Epithelial cell of proximal tubule (primary cell): ENCODE measurements around the gene C5orf63. TPM values are rescaled to one million over a fixed set of nuclear protein-coding genes. Genes with fewer than 3 reads are reported as not detected.
A peak's percentile ranks its signal among the peaks of the same experiment; 100 is the strongest.

Experiments
- DNase-seq: peaks from one replicate; pipeline ENCODE4 v3.0.0-alpha.2; 2011; ENCODE audit warnings: low read depth
- H3K4me3 ChIP-seq: 2 replicates; pipeline ENCODE4 v1.5.1; 2011; ENCODE audit warnings: low read depth, mild to moderate bottlenecking, low read length
- total RNA-seq: library from RNA; depleted of rRNA; stranded (reverse); fragments of >200 nt; gene quantifications from 2 replicates; pipeline ENCODE4 v1.2.3, GENCODE V29; 2015
- TF ChIP-seq, protein P1 (sequence below): conservative IDR thresholded peaks from 2 replicates; pipeline ENCODE4 v1.5.1; 2012; ENCODE audit warnings: low read depth, mild to moderate bottlenecking, low read length

C5orf63 gene
- total RNA-seq, 1 donor from 2014 or later, result 4.6 TPM

DNA sequence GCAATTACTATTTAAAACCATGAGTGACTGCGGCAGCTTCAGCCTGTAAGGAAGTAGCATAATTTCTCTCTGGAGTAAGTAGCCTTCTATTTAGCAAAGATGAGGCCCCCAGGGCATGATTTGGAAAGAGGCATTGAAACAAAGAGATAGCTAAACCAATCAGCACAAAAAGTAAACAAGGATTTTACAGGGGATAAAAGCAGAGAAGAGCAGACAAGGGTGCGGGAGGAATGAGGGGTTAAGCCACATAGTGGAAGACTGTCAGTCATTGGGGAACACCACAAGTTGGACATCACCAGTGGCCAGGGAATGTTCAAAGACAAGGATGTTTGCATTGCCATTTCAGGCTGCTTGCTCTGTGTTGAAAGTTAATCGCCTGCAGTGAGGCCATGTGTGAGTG lies 24.0 kb upstream of the C5orf63 start:
- H3K4me3 ChIP-seq, result no peak overlapping the region
- TF ChIP-seq, protein P1, sequence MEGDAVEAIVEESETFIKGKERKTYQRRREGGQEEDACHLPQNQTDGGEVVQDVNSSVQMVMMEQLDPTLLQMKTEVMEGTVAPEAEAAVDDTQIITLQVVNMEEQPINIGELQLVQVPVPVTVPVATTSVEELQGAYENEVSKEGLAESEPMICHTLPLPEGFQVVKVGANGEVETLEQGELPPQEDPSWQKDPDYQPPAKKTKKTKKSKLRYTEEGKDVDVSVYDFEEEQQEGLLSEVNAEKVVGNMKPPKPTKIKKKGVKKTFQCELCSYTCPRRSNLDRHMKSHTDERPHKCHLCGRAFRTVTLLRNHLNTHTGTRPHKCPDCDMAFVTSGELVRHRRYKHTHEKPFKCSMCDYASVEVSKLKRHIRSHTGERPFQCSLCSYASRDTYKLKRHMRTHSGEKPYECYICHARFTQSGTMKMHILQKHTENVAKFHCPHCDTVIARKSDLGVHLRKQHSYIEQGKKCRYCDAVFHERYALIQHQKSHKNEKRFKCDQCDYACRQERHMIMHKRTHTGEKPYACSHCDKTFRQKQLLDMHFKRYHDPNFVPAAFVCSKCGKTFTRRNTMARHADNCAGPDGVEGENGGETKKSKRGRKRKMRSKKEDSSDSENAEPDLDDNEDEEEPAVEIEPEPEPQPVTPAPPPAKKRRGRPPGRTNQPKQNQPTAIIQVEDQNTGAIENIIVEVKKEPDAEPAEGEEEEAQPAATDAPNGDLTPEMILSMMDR, result no peak

GRCh38 chr5:127096328-127096993 lies 23.2 kb upstream of the C5orf63 start:
- TF ChIP-seq, protein P1, result no peak
- DNase-seq, result no peak
- no peak overlapping the region for H3K4me3 ChIP-seq

More for the DNA sequence above, 24.0 kb upstream of the C5orf63 start:
- no peak for DNase-seq

DNA sequence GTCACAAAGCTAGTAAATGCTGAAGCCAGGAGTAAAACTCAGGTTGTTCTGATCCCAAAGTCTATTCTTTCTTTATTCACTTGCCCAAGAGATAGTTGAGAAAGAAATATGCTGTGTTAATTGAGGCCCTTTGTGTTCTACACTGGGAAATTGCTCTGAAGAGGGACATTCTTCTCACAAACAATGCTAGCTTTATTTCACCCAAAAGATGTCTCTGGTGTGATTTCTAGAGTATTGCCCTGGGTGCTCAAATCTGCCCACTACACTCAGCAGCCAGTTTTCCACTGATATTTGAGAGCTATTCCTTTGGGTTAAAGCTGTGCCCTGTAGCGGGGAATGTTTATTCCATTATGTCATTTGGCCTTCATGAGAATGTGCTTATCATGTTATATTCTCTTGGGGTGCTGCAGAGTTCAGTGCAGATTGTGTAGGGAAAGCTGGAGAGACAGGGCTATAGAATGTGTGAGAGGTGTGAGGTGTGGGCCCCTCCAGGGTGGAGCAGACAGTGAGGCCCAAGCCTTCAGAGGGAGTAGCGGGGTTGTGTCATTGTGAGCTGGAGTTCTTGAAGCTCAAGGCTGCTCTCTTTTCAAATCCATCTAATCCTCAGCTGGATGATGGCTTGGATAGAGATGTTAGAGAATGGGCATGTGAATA lies 21.0 kb upstream of the C5orf63 start:
- DNase-seq, result no peak
- TF ChIP-seq, protein P1, result no peak
- H3K4me3 ChIP-seq, result no peak overlapping the region

DNA sequence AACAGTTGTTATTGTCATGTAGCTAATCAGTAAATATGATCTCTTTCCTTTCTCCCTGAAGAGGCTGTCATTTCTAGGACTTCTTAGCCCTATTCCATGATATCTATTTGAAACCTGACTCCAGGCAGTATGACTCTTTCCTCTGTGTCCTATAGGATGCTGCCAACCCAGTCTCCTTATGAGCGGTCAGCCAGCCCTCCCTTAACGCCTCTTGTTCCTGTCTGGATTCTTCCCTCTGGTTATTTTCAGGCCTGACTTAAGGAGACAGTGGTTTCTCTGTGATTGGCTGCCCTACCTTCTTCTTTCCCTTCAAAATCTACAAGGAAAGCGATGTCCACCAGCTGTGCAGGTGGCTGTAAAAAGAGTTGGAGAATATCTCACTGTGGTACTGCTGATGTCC lies 19.4 kb upstream of the C5orf63 start:
- H3K4me3 ChIP-seq, result no peak overlapping the region
- no peak for DNase-seq
- TF ChIP-seq, protein P1, result no peak

GRCh38 chr5:127089191-127089590 lies 15.9 kb upstream of the C5orf63 start:
- no peak overlapping the region for H3K4me3 ChIP-seq
- DNase-seq, result no peak
- TF ChIP-seq, protein P1, result no peak

DNA sequence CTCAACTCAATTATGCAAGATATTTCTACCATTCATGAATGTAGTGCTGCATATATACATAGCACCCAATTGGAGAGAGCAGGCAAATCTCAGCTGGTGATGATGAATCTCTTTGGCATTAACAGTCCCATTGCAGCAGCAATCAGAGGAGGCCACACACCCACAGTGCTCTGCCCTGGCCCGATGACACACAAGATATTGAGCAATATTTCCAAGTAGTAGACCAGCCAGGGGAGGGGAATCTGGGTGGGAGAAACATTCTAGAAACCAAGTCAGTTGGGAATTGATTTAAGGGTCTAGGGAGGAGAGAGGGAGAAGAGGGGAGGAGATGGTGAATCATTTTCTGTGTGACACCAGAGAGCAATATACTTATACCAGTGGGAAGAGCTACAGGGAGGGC lies 14.9 kb upstream of the C5orf63 start:
- TF ChIP-seq, protein P1, result no peak
- H3K4me3 ChIP-seq, result no peak overlapping the region
- peak; percentile 47 for DNase-seq

GRCh38 chr5:127086589-127086988 lies 13.3 kb upstream of the C5orf63 start:
- no peak for DNase-seq
- TF ChIP-seq, protein P1, result no peak
- no peak overlapping the region for H3K4me3 ChIP-seq
